Lung (tissue), 12 donors: Measurements from ENCODE around the gene CYP2A6. TPM values are rescaled to one million over a fixed set of nuclear protein-coding genes. Genes with fewer than 3 reads are reported as not detected.

Experiments used
- ATAC-seq: fragments of 200-7000 bp; cut with Tn5 transposase; one replicate; pipeline ENCODE4 v1.9.1; 2020; ENCODE audit warnings: moderate number of reproducible peaks; ENCODE audit not compliant: insufficient read depth, low FRiP score
- DNase-seq, 3 donors: peaks; one replicate each; pipeline ENCODE4 v3.0.0-alpha.2; 2013 to 2017
- H3K27ac ChIP-seq, 2 donors: one replicate each; pipeline ENCODE4 v1.5.1; 2013; ENCODE audit warnings: mild to moderate bottlenecking in 2 of 2, moderate library complexity in 2 of 2, control low read depth in 1 of 2, inconsistent platforms in 1 of 2, low read depth in 1 of 2, low read length in 1 of 2
- H3K27me3 ChIP-seq, 3 donors: one replicate each; pipeline ENCODE4 v1.5.1; 2013; ENCODE audit warnings: low read length in 2 of 3; ENCODE audit not compliant: control insufficient read depth in 3 of 3, insufficient read depth in 3 of 3
- H3K36me3 ChIP-seq, 4 donors: one replicate each; pipeline ENCODE4 v1.5.1; 2013; ENCODE audit warnings: low read length in 4 of 4, mild to moderate bottlenecking in 1 of 4, moderate library complexity in 1 of 4; ENCODE audit not compliant: control insufficient read depth in 4 of 4, insufficient read depth in 4 of 4
- H3K4me1 ChIP-seq, 5 donors: one replicate each; pipeline ENCODE4 v1.5.1; 2013; ENCODE audit warnings: low read length in 5 of 5, mild to moderate bottlenecking in 2 of 5, moderate library complexity in 1 of 5; ENCODE audit not compliant: control insufficient read depth in 5 of 5, insufficient read depth in 5 of 5
- H3K4me3 ChIP-seq: one replicate; pipeline ENCODE4 v1.5.1; 2013; ENCODE audit warnings: mild to moderate bottlenecking, control low read depth, moderate library complexity
- H3K9ac ChIP-seq, 2 donors: one replicate each; pipeline ENCODE4 v1.5.1; 2013; ENCODE audit warnings: low read length in 2 of 2, control low read depth in 1 of 2; ENCODE audit not compliant: insufficient read depth in 1 of 2
- H3K9me3 ChIP-seq, 4 donors: one replicate each; pipeline ENCODE4 v1.5.1; 2013; ENCODE audit warnings: low read length in 3 of 4, mild to moderate bottlenecking in 1 of 4, moderate library complexity in 1 of 4; ENCODE audit not compliant: control insufficient read depth in 4 of 4, insufficient read depth in 3 of 4
- WGBS, 2 donors: extraction: QIAGEN DNeasy Blood & Tissue Kit; methylation state at CpG; one replicate each; pipeline ENCODE4 v1.1.7; 2013; 5-methylcytosine and 5-hydroxymethylcytosine counted together
- polyA plus RNA-seq, 2 donors: library from polyadenylated mRNA; stranded (reverse); fragments of 200-250 nt; gene quantifications; one replicate each; pipeline ENCODE4 v1.2.1, GENCODE V29; 2013
- total RNA-seq, 2 donors: library from RNA; depleted of rRNA in 1 of 2; stranded (reverse); fragments of >200 nt in 1 of 2; gene quantifications; one replicate each; pipeline ENCODE4 v1.2.1, GENCODE V29; 2014 to 2021
- TF ChIP-seq, protein P1 (sequence below): IDR thresholded peaks from 2 replicates; pipeline ENCODE4 v1.5.1; 2012; ENCODE audit warnings: mild to moderate bottlenecking; ENCODE audit errors: control extremely low read depth, extremely low read depth
- donor health status: control.
- donor health status: control.
- donor health status: Bipolar disorder and iron deficiency.
- donor health status: healthy.
- donor health status: DM: yes; HTN: yes; CAD: no.

CYP2A6 gene
- total and polyA plus RNA-seq, 4 donors = 0.45 to 1.7 (median 0.77) TPM

- TF ChIP-seq, protein P1, sequence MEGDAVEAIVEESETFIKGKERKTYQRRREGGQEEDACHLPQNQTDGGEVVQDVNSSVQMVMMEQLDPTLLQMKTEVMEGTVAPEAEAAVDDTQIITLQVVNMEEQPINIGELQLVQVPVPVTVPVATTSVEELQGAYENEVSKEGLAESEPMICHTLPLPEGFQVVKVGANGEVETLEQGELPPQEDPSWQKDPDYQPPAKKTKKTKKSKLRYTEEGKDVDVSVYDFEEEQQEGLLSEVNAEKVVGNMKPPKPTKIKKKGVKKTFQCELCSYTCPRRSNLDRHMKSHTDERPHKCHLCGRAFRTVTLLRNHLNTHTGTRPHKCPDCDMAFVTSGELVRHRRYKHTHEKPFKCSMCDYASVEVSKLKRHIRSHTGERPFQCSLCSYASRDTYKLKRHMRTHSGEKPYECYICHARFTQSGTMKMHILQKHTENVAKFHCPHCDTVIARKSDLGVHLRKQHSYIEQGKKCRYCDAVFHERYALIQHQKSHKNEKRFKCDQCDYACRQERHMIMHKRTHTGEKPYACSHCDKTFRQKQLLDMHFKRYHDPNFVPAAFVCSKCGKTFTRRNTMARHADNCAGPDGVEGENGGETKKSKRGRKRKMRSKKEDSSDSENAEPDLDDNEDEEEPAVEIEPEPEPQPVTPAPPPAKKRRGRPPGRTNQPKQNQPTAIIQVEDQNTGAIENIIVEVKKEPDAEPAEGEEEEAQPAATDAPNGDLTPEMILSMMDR = no peak
- Histone ChIP-seq H3K9me3 (no peaks in the 10 kb centered on the region), H3K4me3 (no peak overlapping the region), H3K4me1 (peaks cover 8 to 52% (median 44%) of the 10 kb centered on the region in 5 donors), H3K27me3 (no peaks in the 10 kb centered on the region), H3K27ac (peak overlapping the region in 1 of 2 donors; percentile 79), H3K36me3 (peaks cover 0 to 33% (median 23%) of the 10 kb centered on the region in 4 donors), H3K9ac (no peak overlapping the region)
- no peak for DNase-seq
- no peak for ATAC-seq
- 66 to 78% methylated on average over 18 of the region's 18 CpGs for WGBS, 2 donors
Observed at GRCh38 chr19:40807147-40808020, 42.9 kb downstream of the CYP2A6 start.

DNA sequence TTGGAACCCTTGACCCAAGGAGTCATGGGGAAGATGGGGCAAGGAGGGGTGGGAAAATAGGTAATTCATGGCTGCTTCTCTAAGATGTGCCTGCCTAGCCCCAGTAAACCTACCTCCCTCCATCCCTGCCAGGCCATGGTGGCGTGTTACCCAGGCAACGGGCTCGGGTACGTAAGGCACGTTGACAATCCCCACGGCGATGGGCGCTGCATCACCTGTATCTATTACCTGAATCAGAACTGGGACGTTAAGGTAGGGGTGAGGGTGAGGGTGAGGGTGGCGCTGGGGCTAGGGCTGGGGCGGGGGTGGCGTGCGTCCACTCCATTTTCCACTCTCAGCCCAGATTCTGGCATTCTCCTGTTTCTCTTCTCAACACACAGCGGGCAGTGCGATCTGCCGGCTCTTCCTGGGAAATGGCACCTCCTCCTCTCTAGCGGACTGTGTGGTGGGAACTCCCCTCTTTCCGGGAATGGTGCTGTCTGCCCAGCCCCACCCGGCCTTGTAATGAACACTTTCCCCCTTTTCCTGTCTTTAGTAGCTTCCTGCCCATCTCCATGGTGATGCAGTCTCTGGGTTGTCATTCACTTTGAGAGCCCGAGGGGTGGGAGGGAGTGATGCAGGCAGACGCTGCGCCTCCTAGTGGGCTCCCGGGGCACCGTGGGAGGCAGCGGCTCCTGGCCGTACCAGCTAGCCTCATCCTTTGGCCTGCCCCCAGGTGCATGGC, 43.7 kb downstream of the CYP2A6 start:
- Histone ChIP-seq H3K27ac (peak overlapping the region in 1 of 2 donors; percentile 81), H3K4me1 (peaks cover 11 to 52% (median 46%) of the 10 kb centered on the region in 5 donors), H3K4me3 (no peak overlapping the region), H3K36me3 (peaks cover 0 to 33% (median 25%) of the 10 kb centered on the region in 4 donors), H3K9ac (no peak overlapping the region), H3K9me3 (no peaks in the 10 kb centered on the region), H3K27me3 (no peaks in the 10 kb centered on the region)
- peak; percentile 13 for ATAC-seq
- peak; percentile 92 to 96 (median 94) for DNase-seq
- TF ChIP-seq, protein P1 = peak; percentile 62
- 26 to 35% methylated on average over 26 of the region's 26 CpGs for WGBS, 2 donors

DNA sequence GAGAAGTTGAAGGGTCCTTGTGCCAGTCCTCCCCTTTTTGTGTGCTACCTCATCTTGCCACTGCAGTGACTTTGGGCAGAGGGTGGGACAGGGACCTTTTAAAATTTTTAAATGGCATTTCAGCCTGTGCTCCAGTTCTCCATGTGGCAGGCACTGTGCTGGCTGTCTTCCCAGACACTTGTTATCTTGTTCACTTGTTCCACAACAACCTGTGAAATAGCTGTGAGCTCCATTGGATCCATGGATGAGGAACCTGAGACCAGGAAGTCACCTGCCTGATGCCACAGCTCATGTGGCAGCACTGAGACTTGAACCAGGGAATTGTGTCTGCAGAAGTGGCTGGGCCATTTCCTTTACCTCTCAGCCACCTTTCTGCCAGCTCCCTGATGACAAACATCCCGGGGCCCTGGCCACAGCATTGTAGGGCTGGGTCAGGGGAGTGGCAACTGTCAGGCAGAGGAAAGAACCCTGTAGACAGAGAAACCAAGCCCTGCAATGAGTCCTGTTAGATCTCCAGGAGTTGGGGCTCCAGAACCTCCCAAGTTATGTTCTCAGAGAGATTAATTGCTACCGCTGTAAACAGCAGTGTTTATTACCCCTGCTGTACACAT, 44.9 kb downstream of the CYP2A6 start:
- DNase-seq = no peak
- no peak overlapping the region for H3K9ac ChIP-seq

More for the DNA sequence above, 44.9 kb downstream of the CYP2A6 start:
- TF ChIP-seq, protein P1 = no peak
- Histone ChIP-seq H3K9me3 (no peaks in the 10 kb centered on the region), H3K4me3 (no peak overlapping the region), H3K4me1 (peaks cover 21 to 57% (median 51%) of the 10 kb centered on the region in 5 donors), H3K27ac (peak overlapping the region; percentile 59 to 84), H3K36me3 (peaks cover 0 to 41% (median 26%) of the 10 kb centered on the region in 4 donors), H3K27me3 (no peaks in the 10 kb centered on the region)
- 65% methylated on average over 2 of the region's 2 CpGs for WGBS, 2 donors
- ATAC-seq = no peak
